ENCODE data around the gene NFE2L3.

NFE2L3 gene

GRCh38 chr7:26202019-26202990 lies 50.3 kb downstream of the NFE2L3 start:
- H3K27ac ChIP-seq = peak overlapping the region; percentile 100
- peaks cover 86% of the 10 kb centered on the region for H3K36me3 ChIP-seq
- no peaks in the 10 kb centered on the region for H3K9me3 ChIP-seq (ENCODE audit: severe bottlenecking)
- H3K27me3 ChIP-seq (ENCODE audit: insufficient read depth, low read depth, severe bottlenecking) = no peaks in the 10 kb centered on the region
- DNase-seq = peak; percentile 50
- H3K4me3 ChIP-seq (ENCODE audit: low read depth, low read length) = peak overlapping the region; percentile 96
- TF ChIP-seq, protein P1, sequence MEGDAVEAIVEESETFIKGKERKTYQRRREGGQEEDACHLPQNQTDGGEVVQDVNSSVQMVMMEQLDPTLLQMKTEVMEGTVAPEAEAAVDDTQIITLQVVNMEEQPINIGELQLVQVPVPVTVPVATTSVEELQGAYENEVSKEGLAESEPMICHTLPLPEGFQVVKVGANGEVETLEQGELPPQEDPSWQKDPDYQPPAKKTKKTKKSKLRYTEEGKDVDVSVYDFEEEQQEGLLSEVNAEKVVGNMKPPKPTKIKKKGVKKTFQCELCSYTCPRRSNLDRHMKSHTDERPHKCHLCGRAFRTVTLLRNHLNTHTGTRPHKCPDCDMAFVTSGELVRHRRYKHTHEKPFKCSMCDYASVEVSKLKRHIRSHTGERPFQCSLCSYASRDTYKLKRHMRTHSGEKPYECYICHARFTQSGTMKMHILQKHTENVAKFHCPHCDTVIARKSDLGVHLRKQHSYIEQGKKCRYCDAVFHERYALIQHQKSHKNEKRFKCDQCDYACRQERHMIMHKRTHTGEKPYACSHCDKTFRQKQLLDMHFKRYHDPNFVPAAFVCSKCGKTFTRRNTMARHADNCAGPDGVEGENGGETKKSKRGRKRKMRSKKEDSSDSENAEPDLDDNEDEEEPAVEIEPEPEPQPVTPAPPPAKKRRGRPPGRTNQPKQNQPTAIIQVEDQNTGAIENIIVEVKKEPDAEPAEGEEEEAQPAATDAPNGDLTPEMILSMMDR (IDR thresholded peaks at IDR 0.05; ENCODE audit: low read depth, low read length) = no peak

DNA sequence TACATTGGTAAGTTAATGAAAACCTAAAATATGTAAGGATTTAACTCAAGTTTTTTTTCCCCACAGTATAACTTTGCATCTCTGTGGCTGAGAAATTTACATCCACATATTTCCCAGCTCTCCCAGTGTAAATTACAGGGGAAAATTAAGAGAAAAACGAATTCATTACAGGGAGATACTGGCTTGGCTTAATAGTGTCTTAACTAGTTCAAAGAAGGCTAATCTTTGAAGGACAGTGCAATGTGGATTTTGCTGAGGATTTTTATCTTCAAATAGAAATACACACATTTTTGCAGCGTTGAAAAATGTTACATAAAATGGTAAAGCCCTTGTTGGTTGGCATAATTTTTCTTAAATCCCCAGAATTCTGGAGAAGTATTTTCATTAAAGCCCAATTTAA lies 51.0 kb downstream of the NFE2L3 start:
- Histone ChIP-seq H3K9me3 (ENCODE audit: severe bottlenecking) (no peaks in the 10 kb centered on the region), H3K27ac (peak overlapping the region; percentile 100), H3K36me3 (peaks cover 87% of the 10 kb centered on the region), H3K27me3 (ENCODE audit: insufficient read depth, low read depth, severe bottlenecking) (no peaks in the 10 kb centered on the region), H3K4me3 (ENCODE audit: low read depth, low read length) (peak overlapping the region; percentile 96)
- no peak for DNase-seq
- TF ChIP-seq, protein P1 (IDR thresholded peaks at IDR 0.05; ENCODE audit: low read depth, low read length) = no peak

GRCh38 chr7:26208040-26208439 lies 56.0 kb downstream of the NFE2L3 start:
- H3K9me3 ChIP-seq (ENCODE audit: severe bottlenecking) = no peaks in the 10 kb centered on the region
- peaks cover 92% of the 10 kb centered on the region for H3K36me3 ChIP-seq
- no peak overlapping the region for H3K4me3 ChIP-seq (ENCODE audit: low read depth, low read length)
- no peaks in the 10 kb centered on the region for H3K27me3 ChIP-seq (ENCODE audit: insufficient read depth, low read depth, severe bottlenecking)
- no peak for DNase-seq
- no peak overlapping the region for H3K27ac ChIP-seq
- TF ChIP-seq, protein P1 (IDR thresholded peaks at IDR 0.05; ENCODE audit: low read depth, low read length) = no peak

GRCh38 chr7:26212921-26213718 lies 61.1 kb downstream of the NFE2L3 start:
- Histone ChIP-seq H3K4me3 (ENCODE audit: low read depth, low read length) (no peak overlapping the region), H3K36me3 (peaks cover 43% of the 10 kb centered on the region)
- TF ChIP-seq, protein P1 (IDR thresholded peaks at IDR 0.05; ENCODE audit: low read depth, low read length) = no peak

GRCh38 chr7:26213807-26214515 lies 62.0 kb downstream of the NFE2L3 start:
- TF ChIP-seq, protein P1 (IDR thresholded peaks at IDR 0.05; ENCODE audit: low read depth, low read length) = no peak

More at GRCh38 chr7:26212921-26213718, 61.1 kb downstream of the NFE2L3 start:
- Histone ChIP-seq H3K27ac (no peak overlapping the region), H3K9me3 (ENCODE audit: severe bottlenecking) (no peaks in the 10 kb centered on the region), H3K27me3 (ENCODE audit: insufficient read depth, low read depth, severe bottlenecking) (no peaks in the 10 kb centered on the region)
- no peak for DNase-seq

More at GRCh38 chr7:26213807-26214515, 62.0 kb downstream of the NFE2L3 start:
- H3K36me3 ChIP-seq = peaks cover 35% of the 10 kb centered on the region
- DNase-seq = no peak
- no peaks in the 10 kb centered on the region for H3K27me3 ChIP-seq (ENCODE audit: insufficient read depth, low read depth, severe bottlenecking)
- H3K4me3 ChIP-seq (ENCODE audit: low read depth, low read length) = no peak overlapping the region
- H3K9me3 ChIP-seq (ENCODE audit: severe bottlenecking) = no peaks in the 10 kb centered on the region
- no peak overlapping the region for H3K27ac ChIP-seq

Data from WERI-Rb-1 (cell line).